HG03159 (cell line): ENCODE results near the gene ARHGAP18.

Experiments used
- ATAC-seq: cut with Tn5 transposase; IDR thresholded peaks from one replicate; pipeline ENCODE4 v1.9.1; 2021; ENCODE audit warnings: mild to moderate bottlenecking, moderate library complexity; ENCODE audit not compliant: unreplicated experiment

The ARHGAP18 gene

GRCh38 chr6:129671442-129672340 lies 38.3 kb downstream of the ARHGAP18 start:
- ATAC-seq = peak; percentile 83

- no peak for ATAC-seq
These were observed 39.3 kb downstream of the ARHGAP18 start for GRCh38 chr6:129670634-129671033.

- ATAC-seq = no peak
These were observed 42.4 kb downstream of the ARHGAP18 start for GRCh38 chr6:129667621-129668020.

DNA sequence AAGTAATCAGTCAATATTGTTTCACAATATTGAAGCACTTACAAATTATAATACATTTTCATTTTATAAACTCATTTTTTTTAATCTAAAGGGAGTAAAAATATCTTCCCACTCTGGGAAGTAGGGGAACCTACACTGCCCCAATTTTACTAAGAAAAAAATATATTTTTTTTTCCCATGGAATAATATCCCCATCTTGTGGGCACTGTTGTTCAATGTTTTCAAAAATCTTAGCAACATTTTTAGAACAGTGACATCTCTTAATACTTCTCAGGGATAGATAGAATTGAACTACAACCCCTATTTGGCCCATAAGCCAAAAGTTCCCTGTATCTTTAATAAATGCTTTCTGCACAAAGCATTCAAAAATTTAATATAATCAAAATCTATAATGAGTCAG lies 42.9 kb downstream of the ARHGAP18 start:
- ATAC-seq = no peak

- ATAC-seq = no peak
These were observed 44.4 kb downstream of the ARHGAP18 start for GRCh38 chr6:129665555-129665954.

GRCh38 chr6:129663531-129663930 lies 46.4 kb downstream of the ARHGAP18 start:
- ATAC-seq = no peak

DNA sequence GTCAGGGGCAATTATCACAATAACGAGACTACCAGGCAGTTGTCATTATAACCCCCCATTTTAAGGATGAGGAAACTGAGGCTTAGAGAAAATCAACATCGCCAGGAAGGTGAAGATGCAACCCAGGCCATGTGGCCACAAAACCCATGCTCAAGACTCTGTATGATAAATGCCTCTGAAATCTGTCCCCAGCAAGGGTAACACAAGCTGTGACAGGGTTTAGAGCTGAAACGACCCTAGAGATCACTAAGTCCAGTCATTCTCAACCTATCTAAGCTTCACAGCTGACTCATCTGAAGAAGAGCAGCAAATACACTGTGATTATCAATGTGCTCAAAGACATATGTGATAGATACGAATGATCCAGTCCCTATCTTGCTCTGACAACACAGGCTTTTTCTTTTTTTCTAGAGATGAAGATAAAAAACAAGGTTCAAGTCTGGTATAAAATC lies 47.0 kb downstream of the ARHGAP18 start:
- ATAC-seq = peak; percentile 75

GRCh38 chr6:129662406-129662766 lies 47.6 kb downstream of the ARHGAP18 start:
- peak; percentile 47 for ATAC-seq

DNA sequence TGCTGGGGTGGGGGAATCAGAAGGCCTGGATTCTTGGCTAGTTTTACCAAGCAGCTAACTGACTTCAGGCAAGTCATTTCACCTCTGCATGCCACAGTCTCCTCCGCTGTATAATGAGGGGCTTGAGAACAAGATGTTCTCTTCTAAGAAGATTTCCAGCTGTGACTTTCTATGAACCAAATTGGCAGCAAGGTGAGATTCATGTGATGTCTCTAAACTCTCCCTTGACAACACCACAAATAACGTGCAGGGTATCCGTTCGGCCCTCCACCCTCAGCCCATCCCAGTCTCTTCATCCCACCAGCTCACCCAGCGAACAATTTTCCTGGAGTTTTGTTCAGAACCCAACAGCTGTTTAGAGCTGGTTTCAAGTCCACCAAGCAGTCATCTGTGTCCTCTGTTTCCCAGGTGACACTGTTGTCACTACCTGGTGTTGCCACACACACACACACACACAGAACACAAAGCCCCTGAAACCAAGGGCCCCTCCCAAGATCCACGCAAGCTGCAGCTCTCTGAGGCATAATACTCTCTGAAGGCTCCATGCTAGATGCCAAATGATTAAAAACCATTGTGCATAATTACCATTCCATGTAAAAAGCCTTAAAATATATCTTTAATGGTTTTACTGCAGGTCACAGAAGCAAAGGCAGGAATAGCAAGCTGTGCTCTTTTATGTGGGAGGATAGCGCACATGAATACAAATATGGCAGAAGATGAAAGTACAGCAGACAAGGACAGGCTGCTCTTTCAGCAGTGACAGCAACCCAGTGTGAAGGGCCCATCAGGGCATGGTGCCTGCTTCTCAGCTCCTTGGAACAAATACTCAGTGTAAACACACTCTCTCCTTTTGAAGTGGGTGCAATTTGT lies 48.2 kb downstream of the ARHGAP18 start:
- peak; percentile 8 for ATAC-seq

DNA sequence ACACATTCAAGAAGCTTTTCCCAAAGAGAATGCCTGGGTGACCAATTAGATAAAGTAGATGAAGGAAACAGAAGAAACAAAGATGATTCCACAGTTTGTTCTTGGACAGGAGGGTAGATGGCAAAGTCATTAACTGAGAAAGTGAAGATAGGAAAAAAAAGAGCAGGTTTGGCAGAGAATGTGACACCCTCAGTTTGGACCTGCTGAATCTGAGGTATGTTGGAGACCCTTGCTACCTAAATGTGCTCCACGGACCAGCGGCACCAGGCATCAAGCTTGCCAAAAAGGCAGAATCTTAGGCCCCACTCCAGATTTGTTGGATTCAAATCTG lies 49.7 kb downstream of the ARHGAP18 start:
- ATAC-seq = no peak

GRCh38 chr6:129659590-129660345 lies 50.2 kb downstream of the ARHGAP18 start:
- ATAC-seq = no peak

- no peak for ATAC-seq
These were observed 50.8 kb downstream of the ARHGAP18 start for GRCh38 chr6:129659167-129659566.

DNA sequence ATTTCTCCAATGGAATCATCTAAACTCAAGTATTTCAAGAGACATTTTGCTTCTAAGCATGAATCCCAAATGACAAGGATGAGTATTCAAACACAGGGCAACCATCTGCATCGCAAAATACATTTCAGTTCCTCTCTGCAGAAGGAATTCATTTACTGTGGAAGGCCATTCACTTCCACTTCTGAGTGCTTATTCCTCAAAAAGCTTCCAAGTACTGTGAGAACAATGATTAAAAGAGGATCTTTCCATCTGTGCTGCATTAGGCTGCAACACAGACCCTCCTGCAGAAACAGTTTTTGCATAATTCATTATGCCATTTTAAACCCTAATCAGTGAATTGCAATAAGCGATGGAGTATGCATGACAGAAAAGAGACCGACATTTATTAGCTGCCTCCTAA lies 52.5 kb downstream of the ARHGAP18 start:
- no peak for ATAC-seq

- ATAC-seq = no peak
These were observed 54.6 kb downstream of the ARHGAP18 start for GRCh38 chr6:129655334-129655733.

DNA sequence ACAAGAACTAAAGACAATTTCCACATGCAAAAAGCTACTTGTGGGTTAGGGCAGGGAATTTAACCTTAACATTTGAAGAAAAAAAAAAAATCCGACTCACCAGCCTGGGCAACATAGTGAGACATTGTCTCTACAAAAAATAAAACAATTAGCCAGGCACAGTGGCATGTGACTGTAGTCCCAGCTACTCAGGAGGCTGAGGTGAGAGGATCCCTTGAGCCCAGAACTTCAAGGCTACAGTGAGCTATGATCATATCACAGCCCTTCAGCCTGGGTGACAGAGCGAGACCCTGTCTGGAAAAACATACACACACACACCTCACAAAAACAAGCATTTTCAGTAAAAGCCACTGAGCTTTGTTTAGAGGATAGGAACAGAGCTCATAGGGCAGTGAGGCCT lies 56.2 kb downstream of the ARHGAP18 start:
- no peak for ATAC-seq

DNA sequence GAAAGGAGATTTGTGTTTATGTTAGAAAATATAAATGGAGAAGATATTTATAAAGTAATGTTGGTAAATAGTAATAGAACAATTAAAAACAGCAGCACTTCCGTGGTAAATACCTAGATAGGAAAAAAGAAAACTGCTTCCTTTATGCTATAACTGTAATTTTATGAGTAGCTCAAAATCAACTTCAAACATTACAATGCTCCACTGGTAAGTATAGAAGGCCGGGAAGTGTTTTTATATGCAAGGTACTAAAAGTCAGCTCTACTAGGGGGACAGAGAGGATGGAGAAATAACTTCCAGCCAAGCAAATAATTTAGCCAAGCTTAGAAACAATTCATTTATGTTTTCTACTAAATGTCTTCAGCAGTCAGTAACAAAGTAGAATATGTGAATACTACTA lies 56.7 kb downstream of the ARHGAP18 start:
- ATAC-seq = no peak

GRCh38 chr6:129651291-129651691 lies 58.7 kb downstream of the ARHGAP18 start:
- ATAC-seq = no peak

DNA sequence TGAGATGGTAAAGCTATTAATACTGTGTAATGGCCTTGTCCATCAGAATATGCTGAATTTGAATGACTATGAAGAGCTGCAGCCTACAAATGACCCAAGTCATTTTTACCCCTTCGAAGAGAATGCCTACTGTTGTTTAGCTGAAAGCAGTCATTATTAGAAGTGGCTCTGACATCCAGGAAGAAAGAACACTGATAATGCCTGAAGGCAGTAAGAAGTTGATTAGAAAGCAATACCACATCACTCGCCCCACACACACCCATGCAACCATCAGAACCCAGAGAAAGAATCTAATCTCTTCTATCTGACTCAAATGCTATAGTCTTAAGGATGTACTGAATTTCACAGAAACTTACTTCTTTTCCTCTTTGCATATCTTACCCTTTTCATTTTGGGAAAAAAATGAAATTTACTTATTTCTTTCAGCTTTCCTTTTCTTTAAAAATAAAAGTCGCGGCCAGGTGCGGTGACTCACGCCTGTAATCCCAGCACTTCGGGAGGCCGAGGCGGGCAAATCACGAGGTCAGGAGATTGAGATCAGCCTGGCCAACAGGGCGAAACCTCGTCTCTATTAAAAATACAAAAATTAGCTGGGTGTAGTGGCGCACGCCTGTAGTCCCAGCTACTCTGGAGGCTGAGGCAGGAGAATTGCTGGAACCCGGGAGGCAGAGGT lies 61.0 kb downstream of the ARHGAP18 start:
- ATAC-seq = no peak

GRCh38 chr6:129647044-129647443 lies 62.9 kb downstream of the ARHGAP18 start:
- ATAC-seq = peak; percentile 27

- peak; percentile 77 for ATAC-seq
These were observed 63.3 kb downstream of the ARHGAP18 start for GRCh38 chr6:129646642-129647041.
